ENCODE data around the gene LIPC. TPM values are rescaled to one million over a fixed set of nuclear protein-coding genes. Genes with fewer than 3 reads are reported as not detected.
A peak's percentile ranks its signal among the peaks of the same experiment; 100 is the strongest.

LIPC gene
- total RNA-seq, 3 donors from 2014 or later, result 2.3 to 9.3 (median 3.4) TPM

DNA sequence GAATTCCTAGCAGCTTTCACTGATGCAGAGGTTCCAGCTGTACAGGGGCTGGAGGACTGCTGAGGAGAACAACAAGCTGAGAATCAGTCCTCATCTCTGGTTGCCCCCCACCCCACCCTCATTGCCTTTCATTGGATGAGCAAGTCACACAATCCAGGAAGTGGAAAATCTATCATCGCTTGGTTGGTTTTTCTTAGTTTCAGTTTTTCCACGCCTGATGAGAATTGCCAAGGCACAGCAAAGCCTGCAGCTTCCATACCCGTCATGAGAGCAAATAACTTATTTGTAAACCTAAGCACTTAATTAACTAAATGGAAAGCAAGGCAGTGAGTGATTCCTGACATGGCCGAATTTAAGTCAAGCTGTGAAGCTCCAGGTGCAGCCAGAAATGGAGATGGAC lies 21.4 kb upstream of the LIPC start:
- H3K9me3 ChIP-seq, result no peaks in the 10 kb centered on the region
- no peak for ATAC-seq
- intact Hi-C loops (cut with DNase I, micrococcal nuclease), result no loop called here
- H3K4me3 ChIP-seq, result no peak overlapping the region
- H3K36me3 ChIP-seq (ENCODE audit: low read depth), result no peaks in the 10 kb centered on the region
- DNase-seq, result peak in 1 of 3 donors; percentile 19
- no peaks in the 10 kb centered on the region for H3K4me1 ChIP-seq (ENCODE audit: low read depth)
- TF ChIP-seq, protein P1, sequence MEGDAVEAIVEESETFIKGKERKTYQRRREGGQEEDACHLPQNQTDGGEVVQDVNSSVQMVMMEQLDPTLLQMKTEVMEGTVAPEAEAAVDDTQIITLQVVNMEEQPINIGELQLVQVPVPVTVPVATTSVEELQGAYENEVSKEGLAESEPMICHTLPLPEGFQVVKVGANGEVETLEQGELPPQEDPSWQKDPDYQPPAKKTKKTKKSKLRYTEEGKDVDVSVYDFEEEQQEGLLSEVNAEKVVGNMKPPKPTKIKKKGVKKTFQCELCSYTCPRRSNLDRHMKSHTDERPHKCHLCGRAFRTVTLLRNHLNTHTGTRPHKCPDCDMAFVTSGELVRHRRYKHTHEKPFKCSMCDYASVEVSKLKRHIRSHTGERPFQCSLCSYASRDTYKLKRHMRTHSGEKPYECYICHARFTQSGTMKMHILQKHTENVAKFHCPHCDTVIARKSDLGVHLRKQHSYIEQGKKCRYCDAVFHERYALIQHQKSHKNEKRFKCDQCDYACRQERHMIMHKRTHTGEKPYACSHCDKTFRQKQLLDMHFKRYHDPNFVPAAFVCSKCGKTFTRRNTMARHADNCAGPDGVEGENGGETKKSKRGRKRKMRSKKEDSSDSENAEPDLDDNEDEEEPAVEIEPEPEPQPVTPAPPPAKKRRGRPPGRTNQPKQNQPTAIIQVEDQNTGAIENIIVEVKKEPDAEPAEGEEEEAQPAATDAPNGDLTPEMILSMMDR (IDR thresholded peaks at IDR 0.05), result no peak

DNA sequence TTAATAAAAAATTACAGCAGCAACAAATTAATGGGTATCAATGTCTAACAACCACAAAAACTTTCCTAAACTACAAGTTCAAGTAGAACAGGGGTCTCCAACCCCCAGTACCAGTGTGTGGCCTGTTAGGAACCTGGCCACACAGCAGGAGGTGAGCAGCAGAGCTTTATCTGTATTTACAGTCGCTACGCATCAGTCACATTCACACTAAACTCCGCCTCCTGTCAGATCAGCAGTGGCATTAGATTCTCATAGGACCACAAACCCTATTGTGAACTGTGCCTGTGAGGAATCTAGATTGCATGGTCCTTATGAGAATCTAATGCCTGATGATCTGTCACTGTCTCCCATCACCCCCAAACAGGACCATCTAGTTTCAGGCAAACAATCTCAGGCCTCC lies 18.5 kb upstream of the LIPC start:
- Histone ChIP-seq H3K4me3 (no peak overlapping the region), H3K36me3 (ENCODE audit: low read depth) (no peaks in the 10 kb centered on the region), H3K9me3 (no peaks in the 10 kb centered on the region), H3K4me1 (ENCODE audit: low read depth) (no peaks in the 10 kb centered on the region)
- intact Hi-C loops (cut with DNase I, micrococcal nuclease), result no loop called here
- TF ChIP-seq, protein P1 (IDR thresholded peaks at IDR 0.05), result no peak
- ATAC-seq (no peak), DNase-seq (no peak)

DNA sequence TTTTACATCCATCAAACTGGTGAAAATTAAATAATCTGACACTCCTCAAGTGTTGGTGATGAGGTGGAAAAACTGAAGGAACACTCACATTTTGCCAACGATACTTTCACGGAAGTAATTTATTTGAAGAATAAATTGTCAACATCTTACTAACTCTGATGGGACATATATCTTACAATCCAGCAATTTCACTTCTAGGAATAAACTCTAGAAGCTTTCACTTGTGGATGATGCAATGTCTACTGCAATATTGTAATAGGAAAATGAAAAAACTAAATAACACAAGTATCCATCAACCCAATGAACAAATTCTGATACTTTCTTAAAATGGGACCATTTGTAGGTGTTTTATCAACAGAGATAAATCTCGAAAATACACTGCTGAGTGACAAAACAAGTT lies 16.2 kb upstream of the LIPC start:
- no peaks in the 10 kb centered on the region for H3K36me3 ChIP-seq (ENCODE audit: low read depth)
- no peak overlapping the region for H3K4me3 ChIP-seq
- TF ChIP-seq, protein P1 (IDR thresholded peaks at IDR 0.05), result no peak
- intact Hi-C loops (cut with DNase I, micrococcal nuclease), result no loop called here
- no peaks in the 10 kb centered on the region for H3K4me1 ChIP-seq (ENCODE audit: low read depth)
- no peaks in the 10 kb centered on the region for H3K9me3 ChIP-seq
- no peak for ATAC-seq
- no peak for DNase-seq

DNA sequence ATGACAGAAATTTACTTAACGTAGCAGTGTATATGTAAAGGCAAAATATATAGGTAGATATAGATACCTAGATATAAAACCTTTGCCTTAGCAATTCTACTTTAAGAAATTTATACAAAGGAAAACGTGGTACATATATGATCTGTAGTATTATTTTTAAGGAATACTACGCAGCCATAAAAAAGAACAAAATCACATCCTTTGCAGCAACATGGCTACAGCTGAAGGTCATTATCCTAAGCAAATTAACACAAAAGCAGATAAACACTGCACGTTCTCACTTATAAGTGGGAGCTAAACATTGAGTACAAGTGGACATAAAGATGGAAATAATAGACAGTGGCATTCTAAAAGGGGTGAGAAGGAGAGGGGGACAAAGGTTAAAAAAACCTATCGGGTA lies 14.8 kb upstream of the LIPC start:
- ATAC-seq (no peak), DNase-seq (no peak)
- TF ChIP-seq, protein P1 (IDR thresholded peaks at IDR 0.05), result no peak
- Histone ChIP-seq H3K9me3 (no peaks in the 10 kb centered on the region), H3K36me3 (ENCODE audit: low read depth) (no peaks in the 10 kb centered on the region), H3K4me3 (no peak overlapping the region), H3K4me1 (ENCODE audit: low read depth) (no peaks in the 10 kb centered on the region)
- intact Hi-C loops (cut with DNase I, micrococcal nuclease), result no loop called here

DNA sequence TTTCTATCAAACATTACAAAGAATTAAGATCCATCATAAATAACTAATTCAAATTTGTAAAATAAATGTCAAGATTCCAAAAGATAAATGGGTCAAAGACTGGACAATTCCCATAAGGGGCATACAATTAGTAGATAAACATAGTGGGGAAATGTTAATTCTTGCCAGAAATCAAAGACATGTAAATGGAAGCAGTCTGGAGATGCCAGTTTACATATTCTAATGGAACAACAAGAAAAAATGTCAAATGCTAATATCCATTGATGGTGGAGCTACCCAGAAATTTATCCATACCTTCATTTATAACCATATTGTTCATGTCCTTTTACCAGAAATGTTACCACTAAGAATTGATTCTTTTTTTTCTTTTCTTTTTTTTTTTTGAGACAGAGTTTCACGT lies 13.7 kb upstream of the LIPC start:
- Histone ChIP-seq H3K36me3 (ENCODE audit: low read depth) (no peaks in the 10 kb centered on the region), H3K9me3 (no peaks in the 10 kb centered on the region), H3K4me3 (no peak overlapping the region), H3K4me1 (ENCODE audit: low read depth) (no peaks in the 10 kb centered on the region)
- TF ChIP-seq, protein P1 (IDR thresholded peaks at IDR 0.05), result no peak
- DNase-seq, result no peak
- intact Hi-C loops (cut with DNase I, micrococcal nuclease), result no loop called here
- no peak for ATAC-seq
